Right lobe of liver (tissue), 4 donors: ENCODE data around the gene ANKRD44.

Experiments
- POLR2A ChIP-seq: fragments of 450-650 bp; IDR thresholded peaks from one replicate; pipeline ENCODE4 v1.6.1; 2017; ENCODE audit warnings: antibody characterized with exemption, mild to moderate bottlenecking
- TF ChIP-seq, protein P1 (sequence below), 4 donors: fragments of 200-600 bp in 3 of 4; fragments of 450-650 bp in 1 of 4; IDR thresholded peaks; one replicate each; pipeline versions ENCODE4 v1.5.1 to v1.8.0; 2016 to 2022; ENCODE audit warnings: antibody characterized with exemption in 4 of 4, mild to moderate bottlenecking in 2 of 4
- donor health status: DM: no; HTN: no; CAD: no.
- donor health status: DM: no; HTN: no; CAD: no.
- donor health status: DM: no; HTN: yes; CAD: no.

DNA sequence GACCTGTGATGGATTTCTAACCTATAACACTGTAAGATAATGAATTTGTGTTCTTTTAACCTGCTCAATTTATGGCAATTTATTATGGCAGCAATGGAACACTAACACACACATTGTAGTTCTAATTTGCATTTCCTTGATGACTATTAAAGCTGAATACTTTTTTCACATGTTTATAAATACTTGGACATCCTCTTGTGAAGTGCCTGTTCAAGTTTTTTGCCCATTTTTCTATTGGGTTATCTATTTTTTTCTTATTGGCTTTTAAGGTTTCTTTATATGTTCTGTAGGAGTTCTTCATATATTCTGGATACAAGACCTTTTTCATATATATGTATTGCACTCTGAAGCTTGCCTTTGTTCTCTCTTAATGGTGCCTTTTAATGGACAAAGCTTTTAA lies 255.5 kb downstream of the ANKRD44 start:
- TF ChIP-seq, protein P1, sequence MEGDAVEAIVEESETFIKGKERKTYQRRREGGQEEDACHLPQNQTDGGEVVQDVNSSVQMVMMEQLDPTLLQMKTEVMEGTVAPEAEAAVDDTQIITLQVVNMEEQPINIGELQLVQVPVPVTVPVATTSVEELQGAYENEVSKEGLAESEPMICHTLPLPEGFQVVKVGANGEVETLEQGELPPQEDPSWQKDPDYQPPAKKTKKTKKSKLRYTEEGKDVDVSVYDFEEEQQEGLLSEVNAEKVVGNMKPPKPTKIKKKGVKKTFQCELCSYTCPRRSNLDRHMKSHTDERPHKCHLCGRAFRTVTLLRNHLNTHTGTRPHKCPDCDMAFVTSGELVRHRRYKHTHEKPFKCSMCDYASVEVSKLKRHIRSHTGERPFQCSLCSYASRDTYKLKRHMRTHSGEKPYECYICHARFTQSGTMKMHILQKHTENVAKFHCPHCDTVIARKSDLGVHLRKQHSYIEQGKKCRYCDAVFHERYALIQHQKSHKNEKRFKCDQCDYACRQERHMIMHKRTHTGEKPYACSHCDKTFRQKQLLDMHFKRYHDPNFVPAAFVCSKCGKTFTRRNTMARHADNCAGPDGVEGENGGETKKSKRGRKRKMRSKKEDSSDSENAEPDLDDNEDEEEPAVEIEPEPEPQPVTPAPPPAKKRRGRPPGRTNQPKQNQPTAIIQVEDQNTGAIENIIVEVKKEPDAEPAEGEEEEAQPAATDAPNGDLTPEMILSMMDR (IDR thresholded peaks at IDR 0.05): no peak
- TF ChIP-seq POLR2A: no peak
